ENCODE data around the gene PSPC1.

Gene PSPC1

DNA sequence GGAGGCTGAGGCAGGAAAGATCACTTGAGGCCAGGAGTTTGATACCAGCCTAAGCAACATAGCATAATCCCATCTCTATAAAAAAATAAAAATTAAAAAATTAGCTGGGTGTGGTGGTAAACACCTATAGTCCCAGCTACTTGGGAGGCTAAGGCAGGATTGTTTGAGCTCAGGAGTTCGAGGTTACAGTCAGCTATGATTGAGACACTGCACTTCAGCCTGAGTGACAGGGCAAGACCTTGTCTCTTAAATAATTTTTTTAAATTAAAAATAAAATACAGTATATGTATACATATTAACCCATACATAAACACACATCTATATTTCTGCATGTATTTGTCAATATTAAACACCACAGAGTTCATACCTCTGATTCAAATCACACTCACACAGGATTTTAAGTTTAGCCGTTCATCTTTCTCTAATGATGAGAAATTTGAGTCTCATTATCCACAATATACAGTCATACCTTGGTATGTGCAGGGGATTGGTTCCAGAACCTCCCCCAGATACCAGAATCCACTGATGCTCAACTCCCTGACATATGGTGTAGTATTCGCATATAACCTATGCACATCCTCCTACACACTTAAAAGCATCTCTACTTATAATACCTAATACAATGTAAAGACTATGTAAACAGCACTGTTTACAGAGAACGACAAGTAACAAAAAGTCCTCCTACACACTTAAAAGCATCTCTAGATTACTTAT is 44.7 kb downstream of the PSPC1 start:
- no peak overlapping the region for H3K27ac ChIP-seq (replicated peaks)
- no peak overlapping the region for H3K4me3 ChIP-seq (replicated peaks; ENCODE audit: insufficient read depth, low read length)
- DNase-seq (ENCODE audit: low read depth in 1 of 2, low spot score in 1 of 2) = no peak
- H3K27me3 ChIP-seq (ENCODE audit: insufficient read depth, poor library complexity, severe bottlenecking) = no peaks in the 10 kb centered on the region
- TF ChIP-seq POLR2AphosphoS5 (IDR thresholded peaks at IDR 0.05; ENCODE audit: low read depth) (no peak), SPI1 (IDR thresholded peaks at IDR 0.05; ENCODE audit: borderline replicate concordance, low read depth) (no peak), GABPA (IDR thresholded peaks at IDR 0.05; ENCODE audit: low read depth) (no peak)
- TF ChIP-seq, protein P1, sequence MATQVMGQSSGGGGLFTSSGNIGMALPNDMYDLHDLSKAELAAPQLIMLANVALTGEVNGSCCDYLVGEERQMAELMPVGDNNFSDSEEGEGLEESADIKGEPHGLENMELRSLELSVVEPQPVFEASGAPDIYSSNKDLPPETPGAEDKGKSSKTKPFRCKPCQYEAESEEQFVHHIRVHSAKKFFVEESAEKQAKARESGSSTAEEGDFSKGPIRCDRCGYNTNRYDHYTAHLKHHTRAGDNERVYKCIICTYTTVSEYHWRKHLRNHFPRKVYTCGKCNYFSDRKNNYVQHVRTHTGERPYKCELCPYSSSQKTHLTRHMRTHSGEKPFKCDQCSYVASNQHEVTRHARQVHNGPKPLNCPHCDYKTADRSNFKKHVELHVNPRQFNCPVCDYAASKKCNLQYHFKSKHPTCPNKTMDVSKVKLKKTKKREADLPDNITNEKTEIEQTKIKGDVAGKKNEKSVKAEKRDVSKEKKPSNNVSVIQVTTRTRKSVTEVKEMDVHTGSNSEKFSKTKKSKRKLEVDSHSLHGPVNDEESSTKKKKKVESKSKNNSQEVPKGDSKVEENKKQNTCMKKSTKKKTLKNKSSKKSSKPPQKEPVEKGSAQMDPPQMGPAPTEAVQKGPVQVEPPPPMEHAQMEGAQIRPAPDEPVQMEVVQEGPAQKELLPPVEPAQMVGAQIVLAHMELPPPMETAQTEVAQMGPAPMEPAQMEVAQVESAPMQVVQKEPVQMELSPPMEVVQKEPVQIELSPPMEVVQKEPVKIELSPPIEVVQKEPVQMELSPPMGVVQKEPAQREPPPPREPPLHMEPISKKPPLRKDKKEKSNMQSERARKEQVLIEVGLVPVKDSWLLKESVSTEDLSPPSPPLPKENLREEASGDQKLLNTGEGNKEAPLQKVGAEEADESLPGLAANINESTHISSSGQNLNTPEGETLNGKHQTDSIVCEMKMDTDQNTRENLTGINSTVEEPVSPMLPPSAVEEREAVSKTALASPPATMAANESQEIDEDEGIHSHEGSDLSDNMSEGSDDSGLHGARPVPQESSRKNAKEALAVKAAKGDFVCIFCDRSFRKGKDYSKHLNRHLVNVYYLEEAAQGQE (IDR thresholded peaks at IDR 0.05; ENCODE audit: insufficient replicate concordance, low read depth) = no peak
- TF ChIP-seq, protein P2, sequence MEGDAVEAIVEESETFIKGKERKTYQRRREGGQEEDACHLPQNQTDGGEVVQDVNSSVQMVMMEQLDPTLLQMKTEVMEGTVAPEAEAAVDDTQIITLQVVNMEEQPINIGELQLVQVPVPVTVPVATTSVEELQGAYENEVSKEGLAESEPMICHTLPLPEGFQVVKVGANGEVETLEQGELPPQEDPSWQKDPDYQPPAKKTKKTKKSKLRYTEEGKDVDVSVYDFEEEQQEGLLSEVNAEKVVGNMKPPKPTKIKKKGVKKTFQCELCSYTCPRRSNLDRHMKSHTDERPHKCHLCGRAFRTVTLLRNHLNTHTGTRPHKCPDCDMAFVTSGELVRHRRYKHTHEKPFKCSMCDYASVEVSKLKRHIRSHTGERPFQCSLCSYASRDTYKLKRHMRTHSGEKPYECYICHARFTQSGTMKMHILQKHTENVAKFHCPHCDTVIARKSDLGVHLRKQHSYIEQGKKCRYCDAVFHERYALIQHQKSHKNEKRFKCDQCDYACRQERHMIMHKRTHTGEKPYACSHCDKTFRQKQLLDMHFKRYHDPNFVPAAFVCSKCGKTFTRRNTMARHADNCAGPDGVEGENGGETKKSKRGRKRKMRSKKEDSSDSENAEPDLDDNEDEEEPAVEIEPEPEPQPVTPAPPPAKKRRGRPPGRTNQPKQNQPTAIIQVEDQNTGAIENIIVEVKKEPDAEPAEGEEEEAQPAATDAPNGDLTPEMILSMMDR (IDR thresholded peaks at IDR 0.05; ENCODE audit: insufficient read depth, low read length) = no peak

DNA sequence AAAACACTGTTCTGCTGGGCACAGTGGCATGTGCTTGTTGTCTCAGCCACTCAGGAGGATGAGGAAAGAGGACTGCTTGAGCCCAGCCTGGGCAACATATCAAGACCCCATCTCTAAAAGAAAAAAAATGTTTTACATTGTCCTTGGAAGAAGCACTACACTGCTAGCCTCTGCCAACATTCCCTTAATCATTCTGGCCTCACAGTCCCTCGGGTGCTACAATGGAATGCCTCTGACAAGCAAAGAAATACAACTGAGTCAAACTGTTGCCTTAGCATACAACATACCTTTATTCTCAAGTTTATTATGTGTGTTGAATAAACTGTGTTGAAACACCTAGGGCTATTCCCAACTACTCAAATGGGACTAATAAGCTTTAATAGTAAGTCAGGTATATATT is 56.1 kb downstream of the PSPC1 start:
- Histone ChIP-seq H3K27ac (replicated peaks) (no peak overlapping the region), H3K27me3 (ENCODE audit: insufficient read depth, poor library complexity, severe bottlenecking) (no peaks in the 10 kb centered on the region), H3K4me3 (replicated peaks; ENCODE audit: insufficient read depth, low read length) (no peak overlapping the region)
- no peak for DNase-seq (ENCODE audit: low read depth in 1 of 2, low spot score in 1 of 2)
- TF ChIP-seq, protein P1 (IDR thresholded peaks at IDR 0.05; ENCODE audit: insufficient replicate concordance, low read depth) = no peak
- TF ChIP-seq SPI1 (IDR thresholded peaks at IDR 0.05; ENCODE audit: borderline replicate concordance, low read depth) (no peak), POLR2AphosphoS5 (IDR thresholded peaks at IDR 0.05; ENCODE audit: low read depth) (no peak), GABPA (IDR thresholded peaks at IDR 0.05; ENCODE audit: low read depth) (no peak)
- TF ChIP-seq, protein P2 (IDR thresholded peaks at IDR 0.05; ENCODE audit: insufficient read depth, low read length) = no peak

DNA sequence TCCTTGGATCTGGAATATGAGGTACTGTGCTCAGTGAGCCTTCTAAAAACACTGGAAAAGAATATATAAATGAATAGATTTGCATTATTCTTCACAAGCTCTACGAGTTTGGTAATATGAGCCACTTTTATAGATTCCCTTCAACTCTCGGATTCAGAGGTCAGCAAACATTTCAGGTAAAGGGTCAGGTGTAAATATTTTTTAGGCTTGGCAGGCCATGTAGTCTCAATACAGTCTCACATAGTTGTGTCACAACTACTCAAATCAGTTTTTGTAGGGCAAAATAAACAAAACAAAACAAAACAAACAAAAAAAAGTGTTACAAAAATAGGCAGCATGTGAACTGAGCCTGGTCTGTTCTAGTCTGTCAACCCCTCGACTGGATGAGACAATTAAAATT is 57.4 kb downstream of the PSPC1 start:
- Histone ChIP-seq H3K27ac (replicated peaks) (no peak overlapping the region), H3K27me3 (ENCODE audit: insufficient read depth, poor library complexity, severe bottlenecking) (no peaks in the 10 kb centered on the region), H3K4me3 (replicated peaks; ENCODE audit: insufficient read depth, low read length) (no peak overlapping the region)
- TF ChIP-seq SPI1 (IDR thresholded peaks at IDR 0.05; ENCODE audit: borderline replicate concordance, low read depth) = no peak
- TF ChIP-seq, protein P1 (IDR thresholded peaks at IDR 0.05; ENCODE audit: insufficient replicate concordance, low read depth) = no peak
- TF ChIP-seq, protein P2 (IDR thresholded peaks at IDR 0.05; ENCODE audit: insufficient read depth, low read length) = no peak
- no peak for DNase-seq (ENCODE audit: low read depth in 1 of 2, low spot score in 1 of 2)
